ENCODE results near the gene STK4. TPM values are rescaled to one million over a fixed set of nuclear protein-coding genes. Genes with fewer than 3 reads are reported as not detected.

The STK4 gene
- total RNA-seq, 1 experiment from 2014 or later: 52.7 TPM

DNA sequence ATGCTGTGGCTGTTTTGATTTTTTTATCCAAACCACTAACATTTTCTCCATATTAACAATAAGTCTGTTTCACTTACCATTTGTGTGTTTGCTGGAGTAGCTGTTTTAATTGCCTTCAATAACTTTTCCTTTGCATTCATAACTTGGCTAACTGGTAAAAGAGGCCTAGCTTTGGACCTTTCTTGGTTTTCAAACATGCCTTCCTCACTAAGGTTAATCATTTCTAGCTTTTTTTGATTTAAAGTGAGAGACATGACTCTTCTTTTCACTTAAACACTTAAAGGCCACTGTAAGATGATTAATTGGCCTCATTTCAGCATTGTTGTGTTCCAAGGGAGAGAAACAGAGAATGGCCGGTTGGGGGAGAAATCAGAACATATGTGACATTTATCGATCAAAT lies 155.1 kb downstream of the STK4 start:
- Histone ChIP-seq H3K4me1 (ENCODE audit: insufficient read depth, low read length, poor library complexity, severe bottlenecking) (no peaks in the 10 kb centered on the region), H3K4me3 (ENCODE audit: low read depth, low read length, poor library complexity, severe bottlenecking) (no peak overlapping the region), H3K27me3 (replicated peaks; ENCODE audit: insufficient read depth, low read depth, low read length, poor library complexity) (peaks cover 6% of the 10 kb centered on the region), H3K36me3 (ENCODE audit: insufficient read depth, low read length, poor library complexity, severe bottlenecking) (no peaks in the 10 kb centered on the region), H3K27ac (ENCODE audit: low read depth, low read length, poor library complexity, severe bottlenecking) (no peak overlapping the region), H3K9me3 (ENCODE audit: low read depth, low read length, poor library complexity, severe bottlenecking) (no peaks in the 10 kb centered on the region)
- CTCF ChIA-PET: no interaction called here
- BruUV-seq (replicated peaks): no TSS peak
- POLR2A ChIA-PET (ENCODE audit: low non-redundant PET): no interaction called here
- DNase-seq (ENCODE audit: low spot score): no peak
- intact Hi-C loops (cut with micrococcal nuclease; ENCODE audit: unreplicated experiment): no loop called here
- TF ChIP-seq EZH2 (IDR thresholded peaks at IDR 0.05; ENCODE audit: borderline replicate concordance, low read depth, low read length, poor library complexity, severe bottlenecking): no peak
- TF ChIP-seq CTCF (conservative IDR thresholded peaks at IDR 0.05; ENCODE audit: low read depth, low read length): no peak

GRCh38 chr20:45124365-45124764 lies 158.1 kb downstream of the STK4 start, which contains the start of gene WFDC12:
TSS of gene WFDC12 (minus strand) at chr20:45124465. CDS start at chr20:45124447, 18 bp downstream.
- TF ChIP-seq CTCF (conservative IDR thresholded peaks at IDR 0.05; ENCODE audit: low read depth, low read length) (no peak), EZH2 (IDR thresholded peaks at IDR 0.05; ENCODE audit: borderline replicate concordance, low read depth, low read length, poor library complexity, severe bottlenecking) (no peak)
- Histone ChIP-seq H3K27ac (ENCODE audit: low read depth, low read length, poor library complexity, severe bottlenecking) (no peak within 1 kb of the TSS), H3K9me3 (ENCODE audit: low read depth, low read length, poor library complexity, severe bottlenecking) (no peaks in the 10 kb centered on the region), H3K36me3 (ENCODE audit: insufficient read depth, low read length, poor library complexity, severe bottlenecking) (no peaks in the 10 kb centered on the region), H3K4me1 (ENCODE audit: insufficient read depth, low read length, poor library complexity, severe bottlenecking) (no peaks in the 10 kb centered on the region), H3K27me3 (replicated peaks; ENCODE audit: insufficient read depth, low read depth, low read length, poor library complexity) (peaks cover 4% of the 10 kb centered on the region), H3K4me3 (ENCODE audit: low read depth, low read length, poor library complexity, severe bottlenecking) (no peak within 1 kb of the TSS)
- POLR2A ChIA-PET (ENCODE audit: low non-redundant PET): no interaction called here
- no peak for DNase-seq (ENCODE audit: low spot score)
- CTCF ChIA-PET: interaction anchor here (0.7 kb wide), 1 partner anchor 188 kb away, joined by 5 read pairs; no protein-coding TSS in a partner anchor
- no TSS peak for BruUV-seq (replicated peaks)
- intact Hi-C loops (cut with micrococcal nuclease; ENCODE audit: unreplicated experiment): no loop called here

- CTCF ChIA-PET: no interaction called here
- no TSS peak for BruUV-seq (replicated peaks)
- peaks cover 25% of the 10 kb centered on the region for H3K27me3 ChIP-seq (replicated peaks; ENCODE audit: insufficient read depth, low read depth, low read length, poor library complexity)
- no peaks in the 10 kb centered on the region for H3K4me1 ChIP-seq (ENCODE audit: insufficient read depth, low read length, poor library complexity, severe bottlenecking)
- no peak for DNase-seq (ENCODE audit: low spot score)
- H3K27ac ChIP-seq (ENCODE audit: low read depth, low read length, poor library complexity, severe bottlenecking): no peak overlapping the region
- intact Hi-C loops (cut with micrococcal nuclease; ENCODE audit: unreplicated experiment): no loop called here
- TF ChIP-seq CTCF (conservative IDR thresholded peaks at IDR 0.05; ENCODE audit: low read depth, low read length) (no peak), EZH2 (IDR thresholded peaks at IDR 0.05; ENCODE audit: borderline replicate concordance, low read depth, low read length, poor library complexity, severe bottlenecking) (no peak)
- H3K9me3 ChIP-seq (ENCODE audit: low read depth, low read length, poor library complexity, severe bottlenecking): no peaks in the 10 kb centered on the region
- POLR2A ChIA-PET (ENCODE audit: low non-redundant PET): no interaction called here
- no peak overlapping the region for H3K4me3 ChIP-seq (ENCODE audit: low read depth, low read length, poor library complexity, severe bottlenecking)
- H3K36me3 ChIP-seq (ENCODE audit: insufficient read depth, low read length, poor library complexity, severe bottlenecking): no peaks in the 10 kb centered on the region
Observed at GRCh38 chr20:45128099-45128498, 161.8 kb downstream of the STK4 start.

Other genes with a start within 250 kb of the STK4 start
- gene KCNK15, start 220.6 kb upstream of the STK4 start, total RNA-seq (2021): not detected in 2 replicates
- gene RIMS4, start 156.0 kb upstream of the STK4 start, total RNA-seq (2021): 0.24 and 0.39 TPM in 2 replicates
- gene YWHAB, start 80.8 kb upstream of the STK4 start, total RNA-seq (2021): 204 and 224 TPM in 2 replicates
- gene PABPC1L, start 56.5 kb upstream of the STK4 start, total RNA-seq (2021): 42.2 and 47.7 TPM in 2 replicates
- 49.3 and 53.5 TPM in 2 replicates for gene TOMM34, start 6.1 kb upstream of the STK4 start, total RNA-seq (2021)
- gene KCNS1, start 134.6 kb downstream of the STK4 start, total RNA-seq (2021): not detected in 2 replicates
- not detected in 2 replicates for gene WFDC5, start 148.7 kb downstream of the STK4 start, total RNA-seq (2021)
- not detected in 2 replicates for gene WFDC12, start 158.0 kb downstream of the STK4 start, total RNA-seq (2021)
- gene PI3, start 208.4 kb downstream of the STK4 start, total RNA-seq (2021): not detected in 2 replicates
- 2.1 and 5.5 TPM in 2 replicates for gene SEMG1, start 240.5 kb downstream of the STK4 start, total RNA-seq (2021)